Measurements from ENCODE around the gene SH3PXD2A.

DNA sequence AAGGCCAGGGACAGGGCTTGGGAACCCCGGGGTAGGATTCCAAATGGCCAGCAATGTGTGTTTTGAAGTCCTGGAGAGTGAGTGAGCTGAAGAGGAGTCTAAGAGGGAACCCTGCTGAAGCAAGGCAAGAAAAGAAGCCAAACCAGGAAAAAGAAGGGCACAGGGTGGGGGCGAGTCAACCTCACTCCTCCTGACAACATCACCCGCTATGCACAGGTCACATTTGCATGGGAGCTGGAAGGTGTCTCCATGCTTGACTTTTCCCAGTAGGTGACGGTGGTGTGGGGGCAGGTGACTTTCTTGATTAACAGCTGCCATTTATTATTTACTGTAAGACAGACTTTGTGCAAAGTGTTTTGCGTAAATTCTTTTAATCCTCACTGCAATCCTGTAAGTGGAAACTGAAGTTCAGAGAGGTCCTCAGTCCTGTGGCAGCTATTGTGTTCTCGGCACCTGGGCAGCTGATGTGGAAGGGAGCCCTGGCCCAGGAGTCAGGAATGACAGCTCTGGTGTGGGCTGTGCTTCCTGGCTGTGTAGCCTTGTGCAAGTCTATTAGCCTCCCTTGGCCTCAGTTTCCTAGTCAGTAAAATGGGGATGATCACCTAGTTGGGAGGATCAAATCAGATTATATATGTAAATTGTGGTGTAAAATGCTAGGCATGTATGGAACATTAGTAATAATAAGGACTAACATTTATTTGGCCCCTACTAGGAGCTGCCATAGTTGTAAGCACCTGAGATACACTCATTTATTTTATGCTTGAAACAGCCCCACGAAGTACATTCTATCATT lies 90.9 kb downstream of the SH3PXD2A start:
- no peak for TF ChIP-seq EP300 (IDR thresholded peaks at IDR 0.05)
- TF ChIP-seq POLR2A (IDR thresholded peaks at IDR 0.05): no peak

Data from sigmoid colon (tissue), 4 donors.